Thymus (tissue), 11 donors: ENCODE measurements around the gene CD28. TPM values are rescaled to one million over a fixed set of nuclear protein-coding genes. Genes with fewer than 3 reads are reported as not detected.

Experiments
- DNase-seq, 9 donors: peaks; one replicate each; pipeline ENCODE4 v3.0.0-alpha.2; 2013; ENCODE audit warnings: low spot score in 9 of 9, low read depth in 6 of 9, missing footprints in 1 of 9
- H3K27ac ChIP-seq, 2 donors: one replicate each; pipeline ENCODE4 v1.5.1; 2013; ENCODE audit warnings: control low read depth in 1 of 2, low read depth in 1 of 2, low read length in 1 of 2, mild to moderate bottlenecking in 1 of 2, moderate library complexity in 1 of 2
- H3K27me3 ChIP-seq, 2 donors: one replicate each; pipeline ENCODE4 v1.5.1; 2013; ENCODE audit warnings: low read length in 1 of 2; ENCODE audit not compliant: control insufficient read depth in 2 of 2, insufficient read depth in 1 of 2
- H3K36me3 ChIP-seq, 2 donors: one replicate each; pipeline ENCODE4 v1.5.1; 2013; ENCODE audit warnings: low read length in 1 of 2, mild to moderate bottlenecking in 1 of 2, moderate library complexity in 1 of 2; ENCODE audit not compliant: control insufficient read depth in 2 of 2, insufficient read depth in 2 of 2
- H3K4me1 ChIP-seq, 2 donors: one replicate each; pipeline ENCODE4 v1.5.1; 2013; ENCODE audit warnings: low read length in 2 of 2; ENCODE audit not compliant: control insufficient read depth in 2 of 2, insufficient read depth in 2 of 2
- H3K4me3 ChIP-seq, 2 donors: one replicate each; pipeline ENCODE4 v1.5.1; 2013; ENCODE audit warnings: low read length in 2 of 2, control low read depth in 1 of 2, mild to moderate bottlenecking in 1 of 2
- H3K9me3 ChIP-seq, 2 donors: one replicate each; pipeline ENCODE4 v1.5.1; 2013; ENCODE audit warnings: low read length in 1 of 2, mild to moderate bottlenecking in 1 of 2; ENCODE audit not compliant: control insufficient read depth in 2 of 2, insufficient read depth in 1 of 2
- WGBS: extraction: QIAGEN DNeasy Blood & Tissue Kit; methylation state at CpG from one replicate; pipeline ENCODE4 v1.1.7; 2013; 5-methylcytosine and 5-hydroxymethylcytosine counted together
- polyA plus RNA-seq: library from polyadenylated mRNA; stranded (reverse); fragments of 200-250 nt; gene quantifications from one replicate; pipeline ENCODE4 v1.2.3, GENCODE V29; 2013
- total RNA-seq: library from RNA; stranded (reverse); fragments of 120-200 nt; gene quantifications from one replicate; pipeline ENCODE4 v1.2.4, GENCODE V29; 2013
- donor health status: healthy.

CD28 gene
- total and polyA plus RNA-seq, 2 donors = 27.2 to 42.8 TPM

DNA sequence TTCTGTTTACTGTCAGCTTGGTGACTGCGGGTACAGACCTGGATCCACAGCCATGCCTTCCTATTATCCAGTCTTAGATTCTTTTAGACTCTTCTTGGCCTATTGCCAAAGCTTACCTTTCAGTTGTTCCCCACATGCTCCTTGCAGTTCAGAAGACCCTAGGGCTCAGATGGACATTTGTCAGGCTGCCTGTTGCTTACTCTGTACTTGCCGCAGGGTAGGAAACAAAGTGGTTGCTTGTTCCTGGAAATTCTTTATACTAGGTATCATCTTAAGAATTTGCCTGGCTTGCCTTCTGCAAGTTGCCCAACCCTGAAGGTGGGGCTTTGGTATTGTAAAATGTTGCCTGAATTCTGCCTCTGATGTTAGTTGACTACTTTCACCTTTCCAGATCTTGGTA, 24.4 kb downstream of the CD28 start:
- peaks cover 16 to 34% of the 10 kb centered on the region in 2 donors for H3K4me1 ChIP-seq
- peak overlapping the region in 1 of 2 donors; percentile 12 for H3K27ac ChIP-seq
- DNase-seq = no peak
- H3K4me3 ChIP-seq = no peak overlapping the region
- H3K27me3 ChIP-seq = no peaks in the 10 kb centered on the region
- WGBS = 88% methylated on average over 2 of the region's 2 CpGs
- peaks cover 9 to 91% of the 10 kb centered on the region in 2 donors for H3K36me3 ChIP-seq
- peaks cover 0 to 3% of the 10 kb centered on the region in 2 donors for H3K9me3 ChIP-seq

DNA sequence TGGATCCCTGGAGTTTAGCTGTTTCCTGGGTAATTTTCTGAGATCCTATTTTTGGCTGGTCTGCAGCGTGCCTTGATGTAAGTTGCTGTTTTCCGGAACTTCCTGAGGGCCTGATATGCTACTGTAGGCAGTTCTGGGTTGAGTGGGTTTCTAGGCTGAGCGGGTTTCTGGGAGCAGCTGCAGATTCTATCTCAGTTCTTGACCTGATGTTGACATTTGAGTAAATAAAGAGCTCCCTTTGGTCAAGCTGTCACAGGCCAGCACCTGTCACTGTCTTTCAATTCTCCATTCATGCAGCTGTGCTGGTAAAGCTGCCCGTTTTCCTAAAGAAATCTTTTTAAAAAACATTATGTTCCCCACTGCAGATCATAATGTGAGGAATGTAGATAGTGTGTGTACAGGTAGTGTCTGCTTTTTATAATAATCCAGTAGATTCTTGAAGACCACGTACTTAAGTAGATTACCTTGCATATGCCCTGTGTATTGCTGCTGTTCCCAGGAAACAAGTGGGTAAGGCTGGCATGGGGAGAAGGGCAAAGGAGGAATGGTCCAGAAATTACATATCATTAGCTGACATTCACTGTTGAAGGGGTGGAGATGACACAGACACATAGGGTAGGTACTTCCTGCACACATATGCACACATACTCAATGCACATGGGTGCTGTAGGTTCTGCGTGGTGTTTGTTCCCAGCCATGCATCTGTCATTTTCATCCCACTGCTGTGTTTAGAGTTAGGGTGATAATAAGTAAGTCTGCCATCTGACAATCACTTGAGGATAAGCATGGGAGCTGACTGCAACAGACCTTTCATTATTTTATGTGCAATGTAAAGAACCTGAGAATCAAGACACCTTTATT, 25.9 kb downstream of the CD28 start:
- WGBS = 89% methylated on average over 6 of the region's 6 CpGs
- Histone ChIP-seq H3K27ac (peak overlapping the region; percentile 55 to 77), H3K36me3 (peaks cover 18 to 91% of the 10 kb centered on the region in 2 donors), H3K9me3 (peaks cover 0 to 3% of the 10 kb centered on the region in 2 donors), H3K4me1 (peaks cover 18 to 43% of the 10 kb centered on the region in 2 donors), H3K27me3 (no peaks in the 10 kb centered on the region), H3K4me3 (no peak overlapping the region)
- DNase-seq = peak in 1 of 9 donors; percentile 42

GRCh38 chr2:203732953-203733510, 26.6 kb downstream of the CD28 start:
- Histone ChIP-seq H3K9me3 (peaks cover 0 to 3% of the 10 kb centered on the region in 2 donors), H3K4me1 (peaks cover 20 to 47% of the 10 kb centered on the region in 2 donors), H3K4me3 (no peak overlapping the region), H3K27ac (peak overlapping the region; percentile 55 to 77), H3K27me3 (no peaks in the 10 kb centered on the region), H3K36me3 (peaks cover 18 to 92% of the 10 kb centered on the region in 2 donors)
- DNase-seq = peak in 1 of 9 donors; percentile 45
- 84% methylated on average over 3 of the region's 3 CpGs for WGBS

DNA sequence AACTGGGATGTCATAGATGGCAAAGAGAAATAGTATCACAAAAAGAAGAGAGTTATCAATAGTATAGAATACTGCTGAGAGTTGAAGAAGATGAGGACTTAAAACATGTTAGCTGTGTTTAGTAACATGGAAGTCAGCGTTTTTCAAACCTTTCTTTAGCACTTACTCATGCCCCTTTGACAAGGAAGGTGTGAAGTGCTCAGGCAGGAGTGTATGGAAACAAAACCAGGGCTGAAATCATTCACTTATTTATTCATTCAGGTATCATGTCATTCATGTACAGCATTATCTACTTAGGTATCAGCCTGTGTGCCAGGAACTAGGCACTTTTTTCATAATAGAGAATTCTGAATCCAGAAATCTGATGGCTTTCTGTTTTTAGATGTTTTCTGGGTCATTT, 27.2 kb downstream of the CD28 start:
- Histone ChIP-seq H3K9me3 (peaks cover 0 to 3% of the 10 kb centered on the region in 2 donors), H3K27me3 (no peaks in the 10 kb centered on the region), H3K4me1 (peaks cover 25 to 53% of the 10 kb centered on the region in 2 donors), H3K4me3 (no peak overlapping the region), H3K27ac (peak overlapping the region; percentile 10 to 56), H3K36me3 (peaks cover 18 to 94% of the 10 kb centered on the region in 2 donors)
- WGBS = 91% methylated on average over 1 of the region's 1 CpG
- DNase-seq = no peak

GRCh38 chr2:203734276-203734983, 28.0 kb downstream of the CD28 start:
- Histone ChIP-seq H3K27me3 (no peaks in the 10 kb centered on the region), H3K4me3 (no peak overlapping the region), H3K4me1 (peaks cover 30 to 58% of the 10 kb centered on the region in 2 donors), H3K36me3 (peaks cover 18 to 89% of the 10 kb centered on the region in 2 donors), H3K9me3 (peaks cover 0 to 3% of the 10 kb centered on the region in 2 donors), H3K27ac (no peak overlapping the region)
- 98% methylated on average over 12 of the region's 12 CpGs for WGBS
- DNase-seq = no peak

DNA sequence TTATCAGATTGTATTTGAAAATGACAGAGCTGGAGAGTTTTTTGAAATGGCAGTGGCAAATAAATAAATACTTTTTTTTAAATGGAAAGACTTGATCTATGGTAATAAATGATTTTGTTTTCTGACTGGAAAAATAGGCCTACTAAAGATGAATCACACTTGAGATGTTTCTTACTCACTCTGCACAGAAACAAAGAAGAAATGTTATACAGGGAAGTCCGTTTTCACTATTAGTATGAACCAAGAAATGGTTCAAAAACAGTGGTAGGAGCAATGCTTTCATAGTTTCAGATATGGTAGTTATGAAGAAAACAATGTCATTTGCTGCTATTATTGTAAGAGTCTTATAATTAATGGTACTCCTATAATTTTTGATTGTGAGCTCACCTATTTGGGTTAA, 30.9 kb downstream of the CD28 start:
- H3K9me3 ChIP-seq = peaks cover 0 to 3% of the 10 kb centered on the region in 2 donors
- peaks cover 18 to 64% of the 10 kb centered on the region in 2 donors for H3K36me3 ChIP-seq
- 92% methylated on average over 1 of the region's 1 CpG for WGBS
- H3K27ac ChIP-seq = peak overlapping the region in 1 of 2 donors; percentile 61
- no peaks in the 10 kb centered on the region for H3K27me3 ChIP-seq
- H3K4me3 ChIP-seq = no peak overlapping the region
- no peak for DNase-seq
- H3K4me1 ChIP-seq = peaks cover 37 to 61% of the 10 kb centered on the region in 2 donors

- H3K27me3 ChIP-seq = no peaks in the 10 kb centered on the region
- peaks cover 40 to 66% of the 10 kb centered on the region in 2 donors for H3K4me1 ChIP-seq
- no peak overlapping the region for H3K4me3 ChIP-seq
- 67% methylated on average over 2 of the region's 2 CpGs for WGBS
- DNase-seq = peak in 1 of 9 donors; percentile 54
- peaks cover 18 to 44% of the 10 kb centered on the region in 2 donors for H3K36me3 ChIP-seq
- peak overlapping the region; percentile 88 to 95 for H3K27ac ChIP-seq
- H3K9me3 ChIP-seq = peaks cover 0 to 3% of the 10 kb centered on the region in 2 donors
These were observed 32.9 kb downstream of the CD28 start for GRCh38 chr2:203739351-203739750.

DNA sequence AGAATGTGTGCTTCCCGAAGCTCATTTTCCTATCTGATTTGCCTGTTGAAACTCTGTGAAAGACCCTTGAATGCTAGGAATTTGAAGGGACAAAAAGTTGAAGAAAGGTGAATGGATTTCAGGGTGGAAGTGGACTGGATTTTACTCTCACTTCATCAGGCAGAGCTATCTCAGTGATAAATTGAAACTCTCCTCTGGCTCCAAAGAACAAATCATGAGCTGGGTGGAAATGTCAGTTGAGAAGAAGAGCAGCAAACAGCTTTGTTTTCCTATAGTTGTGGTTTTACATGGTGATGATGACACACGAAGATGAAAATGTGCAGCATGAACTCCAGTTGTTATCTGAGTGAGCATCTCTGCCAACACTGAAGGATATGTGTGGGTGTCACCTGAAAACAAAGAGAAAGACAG, 34.4 kb downstream of the CD28 start:
- H3K36me3 ChIP-seq = peaks cover 9 to 29% of the 10 kb centered on the region in 2 donors
- H3K4me1 ChIP-seq = peaks cover 40 to 70% of the 10 kb centered on the region in 2 donors
- H3K27ac ChIP-seq = peak overlapping the region; percentile 95 to 97
- WGBS = 8% methylated on average over 2 of the region's 2 CpGs
- DNase-seq = peak; percentile 68 to 95 (median 85)
- H3K4me3 ChIP-seq = peak overlapping the region; percentile 17 to 26
- no peaks in the 10 kb centered on the region for H3K27me3 ChIP-seq
- peaks cover 0 to 3% of the 10 kb centered on the region in 2 donors for H3K9me3 ChIP-seq
